ENCODE results near the gene FSTL4. TPM values are rescaled to one million over a fixed set of nuclear protein-coding genes. Genes with fewer than 3 reads are reported as not detected.

The FSTL4 gene
- total and polyA plus RNA-seq, 12 donors: 0.48 to 5.2 (median 2.3) TPM

DNA sequence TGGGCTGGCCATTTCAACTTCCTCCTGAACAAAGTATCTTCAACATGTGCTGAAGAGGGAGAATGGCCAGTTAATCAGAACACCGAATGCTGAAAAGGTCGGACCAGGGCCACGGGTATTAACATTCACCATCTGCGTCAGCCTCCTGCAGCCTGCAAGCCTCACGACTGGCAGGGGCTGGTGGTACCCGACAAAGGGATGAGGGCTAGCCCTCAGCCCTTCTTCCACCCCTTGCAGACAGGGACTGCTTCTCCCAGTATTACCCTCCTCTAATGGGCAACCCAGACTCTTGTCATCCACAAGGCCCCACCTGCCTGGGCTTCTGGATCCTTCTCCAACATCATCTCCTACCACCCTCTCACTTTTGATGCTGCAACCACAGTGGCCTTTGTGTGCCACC lies 246.6 kb downstream of the FSTL4 start:
- no peaks in the 10 kb centered on the region for H3K9me3 ChIP-seq (replicated peaks in 1 of 3)
- TF ChIP-seq POLR2A (IDR thresholded peaks at IDR 0.05): no peak
- TF ChIP-seq, protein P1, sequence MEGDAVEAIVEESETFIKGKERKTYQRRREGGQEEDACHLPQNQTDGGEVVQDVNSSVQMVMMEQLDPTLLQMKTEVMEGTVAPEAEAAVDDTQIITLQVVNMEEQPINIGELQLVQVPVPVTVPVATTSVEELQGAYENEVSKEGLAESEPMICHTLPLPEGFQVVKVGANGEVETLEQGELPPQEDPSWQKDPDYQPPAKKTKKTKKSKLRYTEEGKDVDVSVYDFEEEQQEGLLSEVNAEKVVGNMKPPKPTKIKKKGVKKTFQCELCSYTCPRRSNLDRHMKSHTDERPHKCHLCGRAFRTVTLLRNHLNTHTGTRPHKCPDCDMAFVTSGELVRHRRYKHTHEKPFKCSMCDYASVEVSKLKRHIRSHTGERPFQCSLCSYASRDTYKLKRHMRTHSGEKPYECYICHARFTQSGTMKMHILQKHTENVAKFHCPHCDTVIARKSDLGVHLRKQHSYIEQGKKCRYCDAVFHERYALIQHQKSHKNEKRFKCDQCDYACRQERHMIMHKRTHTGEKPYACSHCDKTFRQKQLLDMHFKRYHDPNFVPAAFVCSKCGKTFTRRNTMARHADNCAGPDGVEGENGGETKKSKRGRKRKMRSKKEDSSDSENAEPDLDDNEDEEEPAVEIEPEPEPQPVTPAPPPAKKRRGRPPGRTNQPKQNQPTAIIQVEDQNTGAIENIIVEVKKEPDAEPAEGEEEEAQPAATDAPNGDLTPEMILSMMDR (IDR thresholded peaks at IDR 0.05): no peak
- H3K27me3 ChIP-seq: no peaks in the 10 kb centered on the region
- H3K4me1 ChIP-seq (replicated peaks in 1 of 2): no peaks in the 10 kb centered on the region
- DNase-seq: no peak
- 83 to 91% (median 83%) methylated on average over 6 of the region's 6 CpGs; no CpG with 5 or more reads in 1 of the 4 donors for WGBS, 4 donors
- H3K36me3 ChIP-seq (replicated peaks in 1 of 2): no peaks in the 10 kb centered on the region
- intact Hi-C loops (cut with DNase I): no loop called here
- no peak overlapping the region for H3K4me3 ChIP-seq
- no peak overlapping the region for H3K27ac ChIP-seq

GRCh38 chr5:133364936-133365707 lies 247.2 kb downstream of the FSTL4 start:
- Histone ChIP-seq H3K27ac (no peak overlapping the region), H3K36me3 (replicated peaks in 1 of 2) (no peaks in the 10 kb centered on the region), H3K9me3 (replicated peaks in 1 of 3) (no peaks in the 10 kb centered on the region), H3K4me1 (replicated peaks in 1 of 2) (no peaks in the 10 kb centered on the region), H3K27me3 (no peaks in the 10 kb centered on the region), H3K4me3 (no peak overlapping the region)
- 66 to 69% (median 68%) methylated on average over 10 to 12 of the region's 12 CpGs for WGBS, 4 donors
- TF ChIP-seq, protein P1 (IDR thresholded peaks at IDR 0.05): no peak
- no peak for TF ChIP-seq POLR2A (IDR thresholded peaks at IDR 0.05)
- intact Hi-C loops (cut with DNase I): no loop called here
- DNase-seq: no peak

GRCh38 chr5:133363807-133364587 lies 248.3 kb downstream of the FSTL4 start:
- Histone ChIP-seq H3K4me3 (no peak overlapping the region), H3K27ac (no peak overlapping the region), H3K36me3 (replicated peaks in 1 of 2) (no peaks in the 10 kb centered on the region), H3K4me1 (replicated peaks in 1 of 2) (no peaks in the 10 kb centered on the region), H3K9me3 (replicated peaks in 1 of 3) (no peaks in the 10 kb centered on the region), H3K27me3 (no peaks in the 10 kb centered on the region)
- TF ChIP-seq POLR2A (IDR thresholded peaks at IDR 0.05): no peak
- TF ChIP-seq, protein P1 (IDR thresholded peaks at IDR 0.05): no peak
- intact Hi-C loops (cut with DNase I): no loop called here
- 79 to 88% (median 84%) methylated on average over 8 to 10 of the region's 10 CpGs for WGBS, 4 donors
- no peak for DNase-seq

- intact Hi-C loops (cut with DNase I): no loop called here
- Histone ChIP-seq H3K36me3 (replicated peaks in 1 of 2) (no peaks in the 10 kb centered on the region), H3K4me3 (no peak overlapping the region), H3K27me3 (no peaks in the 10 kb centered on the region), H3K4me1 (replicated peaks in 1 of 2) (peaks cover 0 to 1% of the 10 kb centered on the region in 2 donors), H3K9me3 (replicated peaks in 1 of 3) (no peaks in the 10 kb centered on the region), H3K27ac (no peak overlapping the region)
- no peak for DNase-seq
- 89 to 95% (median 94%) methylated on average over 7 of the region's 7 CpGs for WGBS, 4 donors
- TF ChIP-seq, protein P1 (IDR thresholded peaks at IDR 0.05): no peak
- no peak for TF ChIP-seq POLR2A (IDR thresholded peaks at IDR 0.05)
These were observed 249.9 kb downstream of the FSTL4 start for GRCh38 chr5:133362438-133362837.
